ENCODE results near the gene WDR90.

Gene WDR90

GRCh38 chr16:648781-649589 is at the start of gene WDR90:
TSS of gene WDR90 (plus strand) at chr16:649365. CDS start at chr16:649417, 52 bp downstream.
- in situ Hi-C loops (cut with MboI; ENCODE audit: low sequenced_read_pairs) = no loop called here

DNA sequence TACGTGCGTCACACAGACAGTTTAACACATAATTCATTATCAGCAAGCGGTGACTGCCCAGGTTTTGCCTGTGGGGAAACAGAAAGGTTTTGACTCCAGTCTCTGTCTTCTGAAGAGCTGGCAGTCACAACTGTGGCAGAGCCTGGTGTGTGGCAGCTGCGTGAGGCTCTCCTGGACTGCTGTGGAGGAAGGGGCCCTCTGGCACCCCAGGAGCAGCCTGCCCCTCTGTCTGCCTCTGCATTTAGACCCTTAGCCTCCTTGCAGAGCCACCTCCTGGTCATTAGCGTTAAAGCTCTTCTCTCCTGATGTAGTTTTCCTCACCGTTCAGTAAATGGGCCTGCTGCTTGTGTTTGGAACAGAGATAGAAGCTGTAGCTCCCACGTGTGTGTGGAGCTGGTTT is 48.4 kb upstream of the WDR90 start:
- in situ Hi-C loops (cut with MboI; ENCODE audit: low sequenced_read_pairs) = no loop called here

DNA sequence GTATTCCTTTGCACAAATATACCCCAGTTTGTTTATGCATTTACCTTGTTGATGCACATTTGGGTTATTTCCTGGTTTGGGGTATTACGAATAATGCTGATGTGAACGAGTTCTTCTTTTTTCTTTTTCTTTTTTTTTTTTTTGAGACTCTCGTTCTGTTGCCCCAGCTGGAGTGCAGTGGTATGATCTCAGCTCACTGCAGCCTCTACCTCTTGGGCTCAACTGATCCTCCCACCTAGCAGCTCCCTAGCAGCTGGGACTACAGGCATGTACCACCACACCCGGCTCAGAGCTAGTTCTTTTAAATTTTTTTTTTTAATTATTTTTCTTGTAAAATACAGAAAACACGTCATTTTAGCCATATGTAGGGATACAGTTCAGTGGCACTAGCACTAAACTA is 45.2 kb upstream of the WDR90 start:
- in situ Hi-C loops (cut with MboI; ENCODE audit: low sequenced_read_pairs) = no loop called here

DNA sequence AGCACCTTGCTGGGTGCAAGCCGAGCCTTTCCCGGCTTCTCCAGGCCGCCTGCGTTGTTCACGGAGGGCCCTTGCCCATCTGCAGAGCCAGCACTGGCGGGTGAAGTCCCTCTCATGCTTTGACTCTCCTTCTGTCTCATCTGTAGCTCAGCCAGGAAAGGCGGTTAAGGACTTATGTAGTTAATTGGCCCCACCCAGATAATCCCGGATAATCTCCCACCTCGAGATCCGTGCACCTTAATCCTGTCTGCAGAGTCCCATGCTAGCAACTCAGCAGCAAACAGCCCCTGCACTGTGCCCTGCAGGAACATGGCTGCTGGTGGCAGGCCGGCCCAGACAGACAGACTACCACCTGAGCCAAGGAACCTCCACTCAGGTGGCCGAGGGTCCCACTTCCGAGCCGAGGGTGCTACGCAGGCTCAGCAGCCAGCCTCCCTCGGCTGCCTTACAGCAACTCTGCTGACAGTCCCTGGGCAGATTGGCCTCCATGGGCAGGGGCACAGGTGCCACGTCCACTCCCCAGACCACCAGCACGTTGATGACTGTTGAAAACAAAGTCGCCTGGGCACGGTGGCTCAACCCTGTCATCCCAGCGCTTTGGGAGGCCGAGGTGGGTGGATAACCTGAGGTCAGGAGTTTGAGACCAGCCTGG is 42.4 kb upstream of the WDR90 start:
- in situ Hi-C loops (cut with MboI; ENCODE audit: low sequenced_read_pairs) = no loop called here

DNA sequence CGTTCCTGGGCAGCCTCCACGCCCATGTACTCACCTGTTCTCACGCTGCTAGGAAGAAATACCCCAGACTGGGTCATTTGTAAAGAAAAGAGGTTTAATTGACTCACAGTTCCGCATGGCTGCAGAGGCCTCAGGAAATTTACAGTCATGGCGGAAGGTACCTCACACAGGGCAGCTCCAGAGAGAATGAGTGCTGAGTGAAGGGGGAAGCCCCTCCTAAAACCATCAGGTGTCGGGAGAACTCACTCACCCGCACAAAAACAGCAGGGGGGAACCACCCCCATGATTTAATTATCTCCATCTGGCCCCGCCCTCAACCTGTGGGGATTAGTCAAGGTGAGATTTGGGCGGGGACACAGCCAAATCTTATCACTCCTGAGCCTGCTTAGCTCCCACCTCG is 41.1 kb upstream of the WDR90 start:
- in situ Hi-C loops (cut with MboI; ENCODE audit: low sequenced_read_pairs) = no loop called here

GRCh38 chr16:609316-609715 is 39.8 kb upstream of the WDR90 start:
- in situ Hi-C loops (cut with MboI; ENCODE audit: low sequenced_read_pairs) = no loop called here

DNA sequence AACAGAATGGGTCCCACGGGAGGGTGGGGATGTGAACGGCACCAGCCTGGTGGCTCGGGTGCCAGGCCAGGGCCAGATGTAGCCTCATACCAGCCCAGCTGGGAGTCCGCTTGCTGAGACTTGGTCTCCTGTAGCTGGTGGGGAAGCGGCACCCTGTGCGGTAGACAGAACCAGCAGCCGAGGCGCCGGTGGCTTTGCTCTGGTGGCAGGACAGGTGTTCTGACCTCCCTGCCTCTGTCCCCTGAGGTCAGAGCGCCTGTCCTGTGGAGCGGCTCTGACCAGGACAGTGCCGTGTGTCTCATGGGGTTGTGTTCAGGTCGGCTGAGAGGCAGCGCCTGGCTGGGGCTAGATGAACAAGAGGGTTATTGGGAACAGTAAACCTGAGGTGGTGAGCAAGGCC is 39.2 kb upstream of the WDR90 start:
- in situ Hi-C loops (cut with MboI; ENCODE audit: low sequenced_read_pairs) = no loop called here

GRCh38 chr16:610513-611381 is 38.4 kb upstream of the WDR90 start:
- in situ Hi-C loops (cut with MboI; ENCODE audit: low sequenced_read_pairs) = no loop called here

GRCh38 chr16:615122-615521 is 34.0 kb upstream of the WDR90 start:
- in situ Hi-C loops (cut with MboI; ENCODE audit: low sequenced_read_pairs) = no loop called here

- in situ Hi-C loops (cut with MboI; ENCODE audit: low sequenced_read_pairs) = no loop called here
Measured at GRCh38 chr16:616733-617586, 32.2 kb upstream of the WDR90 start.

- in situ Hi-C loops (cut with MboI; ENCODE audit: low sequenced_read_pairs) = no loop called here
Measured at GRCh38 chr16:617855-618254, 31.3 kb upstream of the WDR90 start.

- in situ Hi-C loops (cut with MboI; ENCODE audit: low sequenced_read_pairs) = no loop called here
Measured at GRCh38 chr16:619476-620100, 29.6 kb upstream of the WDR90 start.

- in situ Hi-C loops (cut with MboI; ENCODE audit: low sequenced_read_pairs) = no loop called here
Measured at GRCh38 chr16:620700-621525, 28.3 kb upstream of the WDR90 start.

GRCh38 chr16:621526-622105 is 27.5 kb upstream of the WDR90 start:
- in situ Hi-C loops (cut with MboI; ENCODE audit: low sequenced_read_pairs) = no loop called here

DNA sequence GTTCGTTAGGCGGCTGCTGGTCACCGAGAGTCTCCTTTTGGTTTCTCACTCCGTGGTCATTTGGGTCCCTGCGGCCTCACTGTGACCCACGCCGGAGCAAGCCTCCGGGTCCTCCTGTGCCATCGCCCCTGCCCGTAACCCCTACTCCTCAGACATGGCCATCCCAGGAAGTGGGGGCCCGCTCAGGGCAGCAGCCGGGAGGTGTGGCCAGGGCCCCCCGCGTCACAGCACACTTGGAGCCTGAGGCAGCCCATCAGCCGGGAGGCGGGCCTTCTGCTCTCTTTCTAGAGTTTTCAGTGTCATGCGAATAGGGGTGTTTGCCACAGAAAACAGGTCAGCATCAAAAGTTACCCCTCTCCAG is 26.3 kb upstream of the WDR90 start:
- in situ Hi-C loops (cut with MboI; ENCODE audit: low sequenced_read_pairs) = no loop called here

DNA sequence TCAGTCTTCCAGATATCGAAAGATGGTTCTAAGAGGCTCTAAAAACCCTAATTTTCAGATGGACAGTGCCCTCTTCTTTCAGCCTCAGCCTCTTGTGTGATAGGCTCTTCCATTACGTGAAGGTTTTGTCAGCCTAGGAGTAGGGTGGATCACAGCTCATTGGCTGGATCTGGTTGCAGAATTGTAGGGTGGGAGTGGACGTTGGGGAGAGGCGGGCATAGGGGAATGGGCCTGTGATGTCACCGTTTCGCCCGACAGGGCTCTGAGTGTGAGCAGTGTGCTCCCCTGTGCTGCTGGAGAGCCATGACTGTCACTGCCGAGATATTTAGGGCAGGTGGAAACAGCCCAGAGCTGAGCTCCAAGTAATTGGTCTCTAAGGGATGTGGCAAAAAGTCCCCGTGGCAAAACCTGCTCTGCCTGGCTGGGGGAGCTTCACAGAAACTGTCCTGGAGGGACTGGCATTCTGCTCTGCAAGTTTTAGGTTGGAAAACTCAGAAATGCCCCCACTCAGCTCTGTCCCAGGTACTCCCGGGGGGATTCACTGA is 24.6 kb upstream of the WDR90 start:
- in situ Hi-C loops (cut with MboI; ENCODE audit: low sequenced_read_pairs) = no loop called here

GRCh38 chr16:625117-625976 is 23.8 kb upstream of the WDR90 start:
- in situ Hi-C loops (cut with MboI; ENCODE audit: low sequenced_read_pairs) = no loop called here

All from HL-60/S4 treated with phorbol 12-myristate 13-acetate at 8.2 ng/mL for 4 days and 3 days (cell line).